ENCODE data around the gene IL1R2. TPM values are rescaled to one million over a fixed set of nuclear protein-coding genes. Genes with fewer than 3 reads are reported as not detected.

IL1R2 gene
- total and polyA plus RNA-seq, 2 of the 8 experiments (the other 6 are each of a cell fraction or from before 2014, with no cell fraction given): 0.06 TPM; not detected in 1

DNA sequence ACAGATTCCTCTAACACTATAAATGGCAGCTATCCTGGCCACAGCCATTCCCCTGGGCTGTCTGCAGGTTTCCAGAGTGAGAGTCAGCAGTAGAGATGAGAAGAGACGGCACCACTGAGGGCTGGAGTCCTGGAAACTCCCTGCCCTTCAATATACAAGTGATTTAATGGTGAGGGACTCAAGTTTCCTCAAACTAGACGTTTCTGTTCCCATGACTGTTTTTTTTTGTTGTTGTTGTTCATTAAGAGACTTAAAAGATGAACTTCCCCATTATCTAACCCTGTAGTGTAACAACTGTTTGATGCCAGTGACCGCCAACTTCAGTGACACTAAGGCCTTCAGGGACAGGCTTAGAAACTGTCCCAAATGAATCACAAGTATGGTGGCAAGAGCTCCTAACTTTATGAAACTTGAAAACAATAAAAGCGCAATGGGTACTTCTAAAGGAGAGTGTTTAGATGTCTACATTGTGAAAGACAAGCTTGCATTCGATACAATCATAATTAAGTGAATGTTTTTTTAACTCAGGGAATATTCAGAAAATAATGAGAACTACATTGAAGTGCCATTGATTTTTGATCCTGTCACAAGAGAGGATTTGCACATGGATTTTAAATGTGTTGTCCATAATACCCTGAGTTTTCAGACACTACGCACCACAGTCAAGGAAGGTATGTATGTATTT lies 34.0 kb downstream of the IL1R2 start:
- H3K9ac ChIP-seq (replicated peaks in 1 of 4; ENCODE audit: extremely low read depth in 1 of 4, low read depth in 3 of 4, low read length in 3 of 4): no peak overlapping the region
- WGBS, 2 experiments (ENCODE audit: extremely low coverage in 1 of 2, insufficient coverage in 1 of 2, insufficient read length in 1 of 2, insufficient replicate concordance in 2 of 2, low coverage in 1 of 2, low lambda C conversion rate in 2 of 2, missing lambda C conversion rate in 1 of 2): 84% methylated on average over 6 of the region's 6 CpGs; no CpG with 5 or more reads in 1 of the 2 experiments
- no peak for TF ChIP-seq SUZ12 (IDR thresholded peaks at IDR 0.05; ENCODE audit: low read length)
- TF ChIP-seq KDM4A (IDR thresholded peaks at IDR 0.05; ENCODE audit: low read depth, low read length, severe bottlenecking): no peak
- no peak for TF ChIP-seq RFX5 (IDR thresholded peaks at IDR 0.05; ENCODE audit: borderline replicate concordance, low read depth, low read length)
- no peak for TF ChIP-seq MAFK (IDR thresholded peaks at IDR 0.05; ENCODE audit: low read depth, low read length)
- no peak for TF ChIP-seq POU5F1 (IDR thresholded peaks at IDR 0.05; ENCODE audit: low read depth, low read length)
- no peak for TF ChIP-seq RBBP5 (IDR thresholded peaks at IDR 0.05; ENCODE audit: borderline replicate concordance, low read depth, low read length)
- TF ChIP-seq CTBP2 (IDR thresholded peaks at IDR 0.05; ENCODE audit: borderline replicate concordance, insufficient read depth, insufficient read length, low read length): no peak
- no peak for TF ChIP-seq TBP (IDR thresholded peaks at IDR 0.05; ENCODE audit: low read depth, low read length)
- TF ChIP-seq ZNF274 (IDR thresholded peaks at IDR 0.05; ENCODE audit: borderline replicate concordance, extremely low read depth, low read length): no peak
- no peak for TF ChIP-seq CHD1 (IDR thresholded peaks at IDR 0.05; ENCODE audit: low read depth, low read length)
- no peak for TF ChIP-seq GTF2F1 (IDR thresholded peaks at IDR 0.05; ENCODE audit: borderline replicate concordance, low read depth, low read length)
- no peak for TF ChIP-seq NANOG (IDR thresholded peaks at IDR 0.05; ENCODE audit: insufficient read depth, low read depth, low read length, poor library complexity, severe bottlenecking)
- no peak for TF ChIP-seq POLR2A (IDR thresholded peaks at IDR 0.05; ENCODE audit: control extremely low read depth in 1 of 2, low read depth in 2 of 2, low read length in 2 of 2)

More for the DNA sequence above, 34.0 kb downstream of the IL1R2 start:
- Histone ChIP-seq H3K4ac (replicated peaks; ENCODE audit: insufficient read length, low read depth, low read length) (no peak overlapping the region), H2BK5ac (ENCODE audit: low read depth, low read length) (no peak overlapping the region), H3K36me3 (ENCODE audit: control insufficient read depth in 2 of 4, insufficient read depth in 4 of 4, low read length in 3 of 4) (no peaks in the 10 kb centered on the region), H4K8ac (ENCODE audit: extremely low read depth, insufficient read depth, low read length) (no peak overlapping the region), H3K23ac (ENCODE audit: insufficient read length) (no peak overlapping the region), H3K79me2 (ENCODE audit: control insufficient read depth in 1 of 2, insufficient read depth in 2 of 2, low read length in 2 of 2) (no peaks in the 10 kb centered on the region), H3K4me2 (ENCODE audit: insufficient read depth in 1 of 2, low read depth in 2 of 2, low read length in 2 of 2) (no peak overlapping the region), H4K91ac (replicated peaks; ENCODE audit: insufficient read length, low read length) (no peak overlapping the region), H2AFZ (ENCODE audit: low read length) (no peak overlapping the region), H3K23me2 (ENCODE audit: low read depth, low read length) (no peaks in the 10 kb centered on the region), H3K18ac (ENCODE audit: extremely low read depth, low read length) (no peak overlapping the region), H3K27ac (ENCODE audit: low read depth, low read length) (no peak overlapping the region), H3K27me3 (replicated peaks in 1 of 4; ENCODE audit: control insufficient read depth in 3 of 4, extremely low read depth in 1 of 4, insufficient read depth in 3 of 4, low read length in 3 of 4) (no peaks in the 10 kb centered on the region), H2BK120ac (replicated peaks; ENCODE audit: low read depth, low read length) (no peak overlapping the region), H4K5ac (ENCODE audit: insufficient read length, low read depth, low read length) (no peak overlapping the region), H3K56ac (replicated peaks; ENCODE audit: insufficient read length, low read depth, low read length) (no peak overlapping the region), H3K4me1 (replicated peaks in 1 of 4; ENCODE audit: control insufficient read depth in 3 of 4, insufficient read depth in 4 of 4, low read length in 3 of 4) (peaks cover 0 to 3% (median 0%) of the 10 kb centered on the region in 4 experiments; a peak in 1 of 7 replicates), H3K9me3 (ENCODE audit: insufficient read depth in 2 of 2, low read depth in 1 of 2, low read length in 1 of 2) (no peaks in the 10 kb centered on the region), H2BK12ac (ENCODE audit: low read depth, low read length) (no peak overlapping the region), H4K20me1 (replicated peaks in 1 of 2; ENCODE audit: control insufficient read depth in 1 of 2, insufficient read depth in 2 of 2, low read length in 2 of 2) (no peaks in the 10 kb centered on the region), H3K4me3 (ENCODE audit: extremely low read depth in 1 of 4, insufficient read depth in 2 of 4, low read depth in 3 of 4, low read length in 4 of 4) (no peak overlapping the region), H3K14ac (ENCODE audit: insufficient read length) (no peak overlapping the region), H2AK5ac (ENCODE audit: low read depth, low read length) (no peak overlapping the region), H2BK20ac (ENCODE audit: low read length) (no peak overlapping the region), H3K79me1 (ENCODE audit: low read depth, low read length) (no peaks in the 10 kb centered on the region), H2BK15ac (ENCODE audit: low read length) (no peak overlapping the region)
- ChIA-PET CTCF (ENCODE audit: partially characterized antibody) (interaction anchor here (0.7 to 3.2 kb wide), 5 partner anchors 11 to 215 kb away, joined by 3 to 17 read pairs (median 5); no protein-coding TSS in a partner anchor), POLR2A (ENCODE audit: partially characterized antibody) (no interaction called here)
- no peak for DNase-seq (ENCODE audit: low read depth in 1 of 2, low spot score in 2 of 2)
- no peak for FAIRE-seq
